Karpas-422 (cell line): ENCODE results near the gene LILRB1. TPM values are rescaled to one million over a fixed set of nuclear protein-coding genes. Genes with fewer than 3 reads are reported as not detected.

Source experiments
- DNase-seq: peaks from one replicate; pipeline ENCODE4 v3.0.0-alpha.2; 2015
- H2AFZ ChIP-seq: fragments of 200-600 bp; sonication (generic); 2 replicates; pipeline ENCODE4 v1.6.1; 2014; ENCODE audit warnings: antibody characterized with exemption, low read length, mixed read lengths
- H3K27ac ChIP-seq: fragments of 200-600 bp; sonication (generic); 2 replicates; pipeline ENCODE4 v1.5.1; 2014; ENCODE audit warnings: mild to moderate bottlenecking, low read length, moderate library complexity
- H3K27me3 ChIP-seq: fragments of 200-600 bp; sonication (generic); 2 replicates; pipeline ENCODE4 v1.6.1; 2014; ENCODE audit warnings: low read length, mixed read lengths
- H3K36me3 ChIP-seq: fragments of 200-600 bp; sonication (generic); 2 replicates; pipeline ENCODE4 v1.6.1; 2014; ENCODE audit warnings: low read length, mixed read lengths; ENCODE audit not compliant: insufficient read depth
- H3K4me1 ChIP-seq: fragments of 200-600 bp; sonication (generic); 2 replicates; pipeline ENCODE4 v1.6.1; 2014; ENCODE audit warnings: mild to moderate bottlenecking, low read length, mixed read lengths
- H3K4me2 ChIP-seq: fragments of 200-600 bp; sonication (generic); 2 replicates; pipeline ENCODE4 v1.6.1; 2014; ENCODE audit warnings: low read length, low read depth, mild to moderate bottlenecking; ENCODE audit not compliant: poor library complexity, severe bottlenecking
- H3K4me3 ChIP-seq: fragments of 200-600 bp; sonication (generic); 2 replicates; pipeline ENCODE4 v1.5.1; 2014; ENCODE audit warnings: mild to moderate bottlenecking, antibody characterized with exemption, low read length, mixed read lengths
- H3K79me2 ChIP-seq: fragments of 200-600 bp; sonication (generic); 2 replicates; pipeline ENCODE4 v1.6.1; 2014; ENCODE audit warnings: mild to moderate bottlenecking, low read length, mixed read lengths
- H3K9ac ChIP-seq: fragments of 200-600 bp; sonication (generic); 2 replicates; pipeline ENCODE4 v1.6.0; 2014; ENCODE audit warnings: low read length
- H3K9me2 ChIP-seq: fragments of 200-600 bp; sonication (generic), shearing (Covaris generic); replicated peaks from 2 replicates; pipeline ENCODE4 v1.6.0; 2014; ENCODE audit warnings: mild to moderate bottlenecking, low read length, moderate library complexity; ENCODE audit not compliant: insufficient read depth
- H3K9me3 ChIP-seq: fragments of 300-700, 200-600 bp; sonication (generic); 2 replicates; pipeline ENCODE4 v1.6.1; 2014; ENCODE audit warnings: low read length, mixed read lengths
- H4K20me1 ChIP-seq: fragments of 200-600 bp; sonication (generic); 2 replicates; pipeline ENCODE4 v1.6.1; 2014; ENCODE audit warnings: mild to moderate bottlenecking, antibody characterized with exemption, low read length, low read depth; ENCODE audit not compliant: insufficient read depth
- total RNA-seq: library from RNA; depleted of rRNA; stranded (reverse); fragments of >200 nt; shearing (Covaris generic); gene quantifications from 2 replicates; pipeline ENCODE4 v1.2.3, GENCODE V29; 2014; ENCODE audit warnings: low replicate concordance

Gene LILRB1
- total RNA-seq, 1 experiment from 2014 or later, result 5.2 TPM

DNA sequence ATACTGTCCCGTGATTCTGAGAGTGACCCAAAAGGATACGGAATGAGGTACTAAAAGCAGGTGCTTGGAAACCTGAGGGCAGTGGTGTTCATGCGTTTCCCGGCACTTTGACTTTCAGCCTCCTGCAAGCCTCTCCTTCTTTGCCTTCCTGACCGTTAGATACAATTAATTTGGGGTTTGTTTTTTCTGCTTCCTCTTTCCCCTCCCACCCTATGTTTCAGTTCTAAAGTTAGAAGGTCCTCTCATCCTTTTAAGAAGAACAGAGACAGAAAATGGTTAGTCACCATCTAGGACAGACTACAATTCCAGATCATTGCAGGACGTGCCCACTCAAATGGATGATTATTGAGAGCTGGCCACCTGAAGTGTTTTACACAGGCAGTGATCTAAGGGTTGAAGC, 30.7 kb downstream of the LILRB1 start:
- no peaks in the 10 kb centered on the region; the same call in 1 of the 2 replicates for H4K20me1 ChIP-seq
- H3K9ac ChIP-seq, result no peak overlapping the region
- no peaks in the 10 kb centered on the region for H3K9me3 ChIP-seq
- peaks cover 4% of the 10 kb centered on the region; the same call in 1 of the 2 replicates for H3K27me3 ChIP-seq
- no peak overlapping the region for H2AFZ ChIP-seq
- no peaks in the 10 kb centered on the region for H3K79me2 ChIP-seq
- no peak overlapping the region for H3K4me3 ChIP-seq
- no peak overlapping the region for H3K27ac ChIP-seq
- no peaks in the 10 kb centered on the region for H3K36me3 ChIP-seq
- no peak for DNase-seq
- H3K4me2 ChIP-seq, result no peak overlapping the region
- H3K4me1 ChIP-seq, result peaks cover 5% of the 10 kb centered on the region
- no peaks in the 10 kb centered on the region for H3K9me2 ChIP-seq

DNA sequence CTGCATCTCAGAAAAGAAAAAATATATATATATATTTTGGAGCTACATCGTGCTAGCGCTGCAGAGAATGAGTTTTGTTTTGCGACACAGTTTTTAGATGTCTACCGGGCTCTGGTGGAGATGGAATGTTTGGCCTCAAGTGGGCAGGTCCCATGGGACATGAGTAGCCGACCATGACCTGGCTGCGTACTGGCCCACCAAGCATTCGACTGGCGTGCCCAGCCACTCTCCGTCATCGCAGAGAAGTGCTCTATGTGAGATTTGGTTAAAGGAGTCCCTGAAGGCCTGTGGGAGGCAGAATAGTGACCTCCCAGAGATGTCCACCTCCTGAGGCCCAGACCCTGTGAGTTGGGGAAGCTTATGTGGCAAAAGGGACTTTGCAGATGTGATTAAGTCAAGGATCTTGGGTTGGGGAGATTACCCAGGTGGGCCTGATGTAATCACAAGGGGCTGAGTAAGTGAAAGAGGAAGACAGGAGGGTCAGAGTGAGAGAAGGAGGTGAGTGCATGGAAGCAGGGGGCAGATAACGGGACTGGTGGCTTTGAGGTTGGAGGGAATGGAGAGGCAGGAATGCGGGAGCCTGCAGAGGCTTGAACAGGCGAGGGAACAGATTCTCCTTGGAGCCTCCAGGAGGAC, 31.7 kb downstream of the LILRB1 start:
- no peaks in the 10 kb centered on the region for H3K9me3 ChIP-seq
- peaks cover 4% of the 10 kb centered on the region; the same call in 1 of the 2 replicates for H3K27me3 ChIP-seq
- H3K79me2 ChIP-seq, result no peaks in the 10 kb centered on the region
- H3K9me2 ChIP-seq, result no peaks in the 10 kb centered on the region
- H3K27ac ChIP-seq, result no peak overlapping the region
- DNase-seq, result no peak
- H4K20me1 ChIP-seq, result no peaks in the 10 kb centered on the region; the same call in 1 of the 2 replicates
- H3K9ac ChIP-seq, result no peak overlapping the region
- H3K4me1 ChIP-seq, result peaks cover 5% of the 10 kb centered on the region
- no peak overlapping the region for H2AFZ ChIP-seq
- no peaks in the 10 kb centered on the region for H3K36me3 ChIP-seq
- H3K4me3 ChIP-seq, result no peak overlapping the region
- no peak overlapping the region for H3K4me2 ChIP-seq

DNA sequence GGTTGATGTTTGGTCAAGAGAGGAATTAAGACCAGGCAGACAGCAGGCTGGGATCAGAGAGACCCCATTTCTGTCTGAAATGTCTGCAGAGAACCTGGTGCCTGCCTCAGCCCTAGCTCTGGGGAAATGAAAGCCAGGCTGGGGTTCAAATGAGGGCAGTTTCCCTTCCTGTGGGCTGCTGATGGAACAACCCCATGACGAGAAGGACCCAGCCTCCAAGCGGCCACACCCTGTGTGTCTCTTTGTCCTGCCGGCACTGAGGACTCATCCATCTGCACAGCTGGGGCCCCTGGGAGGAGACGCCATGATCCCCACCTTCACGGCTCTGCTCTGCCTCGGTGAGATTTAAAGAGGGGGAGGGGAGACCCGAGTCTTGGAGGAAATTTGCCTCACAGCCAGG, 32.4 kb downstream of the LILRB1 start, which contains the start of gene LILRB4:
Gene LILRB4, plus strand, starts transcription at position 256 of the 400 bp plus-strand sequence. Its CDS starts 49 bp downstream, at position 305.
- Histone ChIP-seq H3K4me2 (no peak within 1 kb of the TSS), H3K36me3 (no peaks in the 10 kb centered on the region), H3K79me2 (no peaks in the 10 kb centered on the region), H4K20me1 (no peaks in the 10 kb centered on the region; the same call in 1 of the 2 replicates), H3K9me2 (no peaks in the 10 kb centered on the region), H3K9ac (no peak within 1 kb of the TSS), H3K9me3 (no peaks in the 10 kb centered on the region), H3K4me1 (peaks cover 5% of the 10 kb centered on the region), H3K4me3 (no peak within 1 kb of the TSS), H2AFZ (no peak within 1 kb of the TSS), H3K27ac (no peak within 1 kb of the TSS), H3K27me3 (peaks cover 4% of the 10 kb centered on the region; the same call in 1 of the 2 replicates)
- DNase-seq, result no peak

DNA sequence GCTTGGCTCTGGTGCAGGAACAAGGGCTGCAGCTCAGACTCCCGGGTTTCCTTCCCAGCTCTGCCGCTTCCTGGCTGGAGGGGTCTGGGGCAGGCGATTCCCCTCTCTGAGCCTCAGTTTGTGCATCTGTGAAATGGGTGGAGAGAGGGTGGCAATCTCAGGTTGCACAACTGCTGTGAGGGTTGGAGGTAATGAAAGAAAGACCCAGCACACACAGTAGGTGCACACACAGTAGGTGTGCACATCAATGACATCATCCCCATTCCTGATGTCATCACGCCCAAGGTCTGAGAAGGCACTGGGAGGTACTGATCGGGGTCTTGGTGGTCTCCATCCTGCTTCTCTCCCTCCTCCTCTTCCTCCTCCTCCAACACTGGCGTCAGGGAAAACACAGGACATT, 35.2 kb downstream of the LILRB1 start:
- Histone ChIP-seq H3K9me2 (no peaks in the 10 kb centered on the region), H4K20me1 (no peaks in the 10 kb centered on the region; the same call in 1 of the 2 replicates), H3K4me1 (peaks cover 5% of the 10 kb centered on the region), H3K27ac (no peak overlapping the region), H3K36me3 (no peaks in the 10 kb centered on the region), H3K9me3 (no peaks in the 10 kb centered on the region), H3K27me3 (peaks cover 4% of the 10 kb centered on the region; the same call in 1 of the 2 replicates), H3K9ac (no peak overlapping the region), H3K4me2 (no peak overlapping the region), H3K79me2 (no peaks in the 10 kb centered on the region), H2AFZ (no peak overlapping the region), H3K4me3 (no peak overlapping the region)
- no peak for DNase-seq

DNA sequence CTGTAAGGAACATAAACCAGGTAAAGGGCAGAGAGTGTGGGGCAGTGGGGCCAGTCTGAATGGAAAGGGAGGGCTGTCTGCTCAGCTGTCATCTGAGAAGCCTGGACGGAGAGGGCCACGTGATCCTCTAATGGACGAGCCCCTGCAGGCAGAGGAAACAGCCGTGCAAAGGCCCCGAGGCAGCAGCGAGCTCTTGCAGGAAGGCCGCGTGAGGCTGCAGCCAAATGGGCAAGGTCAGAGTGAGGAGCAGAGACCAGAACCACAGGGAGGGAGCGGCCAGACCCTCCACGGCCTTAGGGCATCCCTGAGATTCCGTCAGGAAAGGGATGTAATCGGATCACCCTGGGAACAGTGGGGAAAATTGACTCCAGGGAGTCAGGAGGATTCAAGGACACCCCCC, 36.9 kb downstream of the LILRB1 start:
- no peak overlapping the region for H3K27ac ChIP-seq
- H2AFZ ChIP-seq, result no peak overlapping the region
- peaks cover 4% of the 10 kb centered on the region; the same call in 1 of the 2 replicates for H3K27me3 ChIP-seq
- no peaks in the 10 kb centered on the region for H3K9me3 ChIP-seq
- H3K9me2 ChIP-seq, result no peaks in the 10 kb centered on the region
- H3K36me3 ChIP-seq, result no peaks in the 10 kb centered on the region
- no peak overlapping the region for H3K4me3 ChIP-seq
- H3K79me2 ChIP-seq, result no peaks in the 10 kb centered on the region
- DNase-seq, result no peak
- no peaks in the 10 kb centered on the region for H3K4me1 ChIP-seq
- no peak overlapping the region for H3K4me2 ChIP-seq
- no peaks in the 10 kb centered on the region; the same call in 1 of the 2 replicates for H4K20me1 ChIP-seq
- no peak overlapping the region for H3K9ac ChIP-seq

DNA sequence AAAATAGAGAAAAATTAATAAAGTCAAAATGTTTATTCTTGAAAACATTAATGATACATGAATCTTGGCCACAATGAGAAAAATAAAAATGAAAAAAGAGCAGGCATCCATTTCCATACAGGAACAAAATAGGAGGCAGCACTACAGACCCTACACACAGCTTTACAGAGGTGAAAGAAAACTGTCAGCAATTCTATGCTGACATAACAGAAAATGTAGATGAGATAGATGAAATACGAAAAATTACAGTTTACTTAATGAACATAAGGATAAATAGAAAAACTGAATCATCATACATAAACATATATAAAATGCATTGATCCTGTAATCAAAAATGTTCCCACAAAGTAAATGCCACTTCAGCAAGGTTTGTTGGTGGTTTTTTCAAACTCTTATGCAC, 38.1 kb downstream of the LILRB1 start:
- H3K27me3 ChIP-seq, result peaks cover 4% of the 10 kb centered on the region; the same call in 1 of the 2 replicates

DNA sequence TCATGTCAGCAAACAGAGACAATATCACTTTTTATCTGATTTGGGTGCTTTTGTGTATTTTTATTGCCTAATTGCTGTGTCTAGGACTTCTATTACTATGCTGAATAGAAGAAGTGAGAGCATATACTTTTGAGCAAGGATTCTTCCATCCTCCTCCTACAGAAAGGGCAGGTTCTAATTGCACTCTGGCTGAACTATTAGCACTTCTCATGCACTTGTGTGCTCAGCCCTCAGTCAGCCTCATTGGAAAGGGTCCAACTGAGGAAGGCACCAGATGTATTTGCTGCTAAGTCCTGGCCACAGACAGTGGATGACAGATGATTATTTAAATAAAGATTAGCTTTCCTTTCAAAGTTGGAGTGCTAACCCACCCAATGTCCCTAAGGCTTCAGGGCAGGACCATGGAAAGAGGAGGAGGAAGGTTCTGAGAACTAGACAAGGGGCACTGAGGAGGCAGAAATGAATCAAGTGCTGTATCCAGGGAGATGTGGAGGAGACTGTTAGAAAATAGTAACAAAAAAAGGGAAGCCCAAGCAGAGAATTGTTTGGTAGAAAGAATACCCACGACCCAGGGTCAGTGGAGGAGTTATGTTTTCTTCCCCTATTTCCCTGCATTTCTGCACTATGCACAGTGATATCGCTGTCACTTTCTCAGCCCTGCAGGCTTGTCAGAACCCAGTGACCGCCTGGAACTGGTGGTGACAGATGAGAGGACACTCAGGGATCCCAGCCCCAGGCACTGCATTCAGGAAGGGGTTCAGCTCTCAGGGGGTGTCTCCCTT, 40.5 kb downstream of the LILRB1 start:
- H3K79me2 ChIP-seq, result no peaks in the 10 kb centered on the region
- H3K9me2 ChIP-seq, result no peaks in the 10 kb centered on the region
- H3K4me1 ChIP-seq, result no peaks in the 10 kb centered on the region
- no peak for DNase-seq
- peaks cover under 1% of the 10 kb centered on the region; the same call in 1 of the 2 replicates for H3K27me3 ChIP-seq
- no peaks in the 10 kb centered on the region for H4K20me1 ChIP-seq
- H3K9ac ChIP-seq, result no peak overlapping the region
- H3K36me3 ChIP-seq, result no peaks in the 10 kb centered on the region
- no peak overlapping the region for H3K4me2 ChIP-seq
- no peaks in the 10 kb centered on the region for H3K9me3 ChIP-seq
- no peak overlapping the region for H2AFZ ChIP-seq
- no peak overlapping the region for H3K4me3 ChIP-seq
- no peak overlapping the region for H3K27ac ChIP-seq

More for the DNA sequence above, 38.1 kb downstream of the LILRB1 start:
- Histone ChIP-seq H2AFZ (no peak overlapping the region), H3K27ac (no peak overlapping the region), H3K4me3 (no peak overlapping the region), H3K79me2 (no peaks in the 10 kb centered on the region), H3K9ac (no peak overlapping the region), H3K9me3 (no peaks in the 10 kb centered on the region), H3K36me3 (no peaks in the 10 kb centered on the region), H3K9me2 (no peaks in the 10 kb centered on the region), H3K4me2 (no peak overlapping the region), H3K4me1 (no peaks in the 10 kb centered on the region), H4K20me1 (no peaks in the 10 kb centered on the region; the same call in 1 of the 2 replicates)
- DNase-seq, result no peak

- no peak overlapping the region for H3K27ac ChIP-seq
- no peaks in the 10 kb centered on the region for H3K9me3 ChIP-seq
- peaks cover 9% of the 10 kb centered on the region for H3K4me1 ChIP-seq
- H3K4me3 ChIP-seq, result no peak overlapping the region
- no peaks in the 10 kb centered on the region for H4K20me1 ChIP-seq
- no peak overlapping the region for H2AFZ ChIP-seq
- no peaks in the 10 kb centered on the region for H3K27me3 ChIP-seq
- no peak overlapping the region for H3K4me2 ChIP-seq
- H3K79me2 ChIP-seq, result no peaks in the 10 kb centered on the region
- DNase-seq, result no peak
- H3K9me2 ChIP-seq, result no peaks in the 10 kb centered on the region
- no peaks in the 10 kb centered on the region for H3K36me3 ChIP-seq
- no peak overlapping the region for H3K9ac ChIP-seq
Measured at GRCh38 chr19:54673222-54673621, 42.9 kb downstream of the LILRB1 start.
